ENCODE measurements around the gene HSDL1. TPM values are rescaled to one million over a fixed set of nuclear protein-coding genes. Genes with fewer than 3 reads are reported as not detected.

Gene HSDL1
- total RNA-seq, 2 donors from 2014 or later: 6.3 to 8.0 TPM

DNA sequence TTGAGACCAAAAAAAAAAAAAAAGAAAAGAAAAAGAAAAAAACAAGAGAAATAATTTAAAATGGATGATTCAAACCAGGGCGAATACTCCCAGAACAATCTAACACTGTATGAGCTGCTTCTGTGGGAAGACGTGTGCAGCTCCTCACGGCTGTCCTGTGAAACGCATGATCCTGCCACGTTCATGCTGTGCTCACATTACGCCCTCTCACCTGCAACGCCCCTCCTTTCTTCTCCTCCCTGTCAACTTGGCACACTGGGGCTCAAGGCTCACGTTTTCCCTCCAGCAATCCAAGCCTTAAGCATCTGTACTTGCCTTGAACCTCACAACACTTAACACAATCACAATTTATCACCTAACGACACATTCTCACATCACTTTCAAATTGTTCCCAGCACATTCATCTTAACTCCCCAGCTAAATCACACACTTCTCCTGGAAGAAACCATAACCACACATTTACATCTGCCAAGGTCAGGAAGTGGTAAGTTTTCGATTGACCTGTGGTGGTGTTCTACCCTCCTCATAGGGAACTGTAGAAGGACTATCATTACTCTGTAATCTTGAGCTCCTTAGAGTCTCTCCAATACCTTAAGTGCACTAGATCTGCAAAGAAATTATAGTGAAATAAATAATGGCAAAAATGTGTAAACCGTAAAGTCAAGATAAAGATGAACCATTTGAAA is 57.4 kb downstream of the HSDL1 start:
- Histone ChIP-seq H3K4me3 (no peak overlapping the region), H3K36me3 (replicated peaks in 1 of 2; ENCODE audit: insufficient read depth in 1 of 2, low read depth in 2 of 2) (peaks cover 2 to 27% of the 10 kb centered on the region in 2 donors), H3K9me3 (no peaks in the 10 kb centered on the region), H3K27me3 (no peaks in the 10 kb centered on the region), H3K4me1 (no peaks in the 10 kb centered on the region), H3K27ac (no peak overlapping the region)
- DNase-seq: no peak
- WGBS, 2 donors: 83 to 88% methylated on average over 11 of the region's 11 CpGs
- no peak for ATAC-seq
- intact Hi-C loops (cut with DNase I): loop anchor here (10.0 kb wide), 1 partner anchor 97 kb away; the partner anchor contains the start of gene TAF1C
- TF ChIP-seq POLR2A (IDR thresholded peaks at IDR 0.05): no peak
- TF ChIP-seq, protein P1, sequence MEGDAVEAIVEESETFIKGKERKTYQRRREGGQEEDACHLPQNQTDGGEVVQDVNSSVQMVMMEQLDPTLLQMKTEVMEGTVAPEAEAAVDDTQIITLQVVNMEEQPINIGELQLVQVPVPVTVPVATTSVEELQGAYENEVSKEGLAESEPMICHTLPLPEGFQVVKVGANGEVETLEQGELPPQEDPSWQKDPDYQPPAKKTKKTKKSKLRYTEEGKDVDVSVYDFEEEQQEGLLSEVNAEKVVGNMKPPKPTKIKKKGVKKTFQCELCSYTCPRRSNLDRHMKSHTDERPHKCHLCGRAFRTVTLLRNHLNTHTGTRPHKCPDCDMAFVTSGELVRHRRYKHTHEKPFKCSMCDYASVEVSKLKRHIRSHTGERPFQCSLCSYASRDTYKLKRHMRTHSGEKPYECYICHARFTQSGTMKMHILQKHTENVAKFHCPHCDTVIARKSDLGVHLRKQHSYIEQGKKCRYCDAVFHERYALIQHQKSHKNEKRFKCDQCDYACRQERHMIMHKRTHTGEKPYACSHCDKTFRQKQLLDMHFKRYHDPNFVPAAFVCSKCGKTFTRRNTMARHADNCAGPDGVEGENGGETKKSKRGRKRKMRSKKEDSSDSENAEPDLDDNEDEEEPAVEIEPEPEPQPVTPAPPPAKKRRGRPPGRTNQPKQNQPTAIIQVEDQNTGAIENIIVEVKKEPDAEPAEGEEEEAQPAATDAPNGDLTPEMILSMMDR (IDR thresholded peaks at IDR 0.05): no peak

- no peak for DNase-seq
- Histone ChIP-seq H3K27ac (no peak overlapping the region), H3K4me3 (no peak overlapping the region), H3K27me3 (no peaks in the 10 kb centered on the region), H3K9me3 (no peaks in the 10 kb centered on the region), H3K36me3 (replicated peaks in 1 of 2; ENCODE audit: insufficient read depth in 1 of 2, low read depth in 2 of 2) (peaks cover 0 to 30% of the 10 kb centered on the region in 2 donors), H3K4me1 (no peaks in the 10 kb centered on the region)
- TF ChIP-seq POLR2A (IDR thresholded peaks at IDR 0.05): no peak
- TF ChIP-seq, protein P1 (IDR thresholded peaks at IDR 0.05): no peak
- no peak for ATAC-seq
- 77 to 81% methylated on average over 11 to 12 of the region's 12 CpGs for WGBS, 2 donors
- intact Hi-C loops (cut with DNase I): loop anchor here (10.0 kb wide), 1 partner anchor 98 kb away; the partner anchor contains the start of gene TAF1C
Measured at GRCh38 chr16:84087001-84087400, 58.0 kb downstream of the HSDL1 start.

DNA sequence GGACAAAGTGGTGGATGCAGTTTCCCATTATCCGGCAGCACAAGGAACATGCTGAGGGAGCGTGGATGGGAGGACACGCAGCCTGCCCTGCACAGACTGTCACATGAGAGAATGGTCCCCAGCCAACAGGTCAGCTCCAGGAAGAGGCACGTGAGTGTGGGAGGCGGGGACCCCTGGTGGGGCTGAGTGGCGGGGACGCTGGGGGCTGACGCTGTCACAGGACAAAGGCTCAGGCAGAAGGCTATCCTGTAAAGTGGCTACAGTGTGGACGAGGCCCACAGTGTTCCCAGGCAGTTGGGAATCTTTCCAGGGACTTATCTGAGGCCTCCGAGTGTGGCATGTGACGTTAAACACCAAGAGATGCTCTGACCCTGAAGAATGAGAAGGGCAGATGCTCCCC is 58.6 kb downstream of the HSDL1 start:
- intact Hi-C loops (cut with DNase I): loop anchor here (10.0 kb wide), 1 partner anchor 98 kb away; the partner anchor contains the start of gene TAF1C
- no peak for ATAC-seq
- Histone ChIP-seq H3K4me3 (no peak overlapping the region), H3K36me3 (replicated peaks in 1 of 2; ENCODE audit: insufficient read depth in 1 of 2, low read depth in 2 of 2) (peaks cover 0 to 26% of the 10 kb centered on the region in 2 donors), H3K9me3 (no peaks in the 10 kb centered on the region), H3K27me3 (no peaks in the 10 kb centered on the region), H3K4me1 (no peaks in the 10 kb centered on the region), H3K27ac (no peak overlapping the region)
- DNase-seq: no peak
- 72 to 93% methylated on average over 4 to 11 of the region's 11 CpGs for WGBS, 2 donors
- TF ChIP-seq, protein P1 (IDR thresholded peaks at IDR 0.05): no peak
- no peak for TF ChIP-seq POLR2A (IDR thresholded peaks at IDR 0.05)

DNA sequence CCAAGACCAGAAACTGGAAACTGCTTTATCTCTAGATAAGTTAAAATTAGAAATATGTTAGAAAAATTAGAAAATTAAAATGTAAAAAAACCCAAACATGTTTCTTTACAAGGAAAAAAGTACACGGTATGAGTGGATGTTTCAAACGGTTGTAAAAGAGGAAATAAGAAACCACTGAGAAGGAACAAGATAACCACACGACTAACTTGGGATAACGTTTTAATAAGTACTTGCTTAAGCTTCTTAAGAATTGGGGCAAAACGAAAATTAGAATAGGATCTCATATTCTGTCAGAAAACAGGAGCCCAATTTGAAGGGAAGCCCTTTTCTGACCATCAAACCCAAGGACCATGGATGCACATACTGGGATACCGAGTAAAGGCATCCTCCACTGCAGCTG is 59.2 kb downstream of the HSDL1 start:
- no peak for TF ChIP-seq POLR2A (IDR thresholded peaks at IDR 0.05)
- TF ChIP-seq, protein P1 (IDR thresholded peaks at IDR 0.05): no peak
- intact Hi-C loops (cut with DNase I): loop anchor here (10.0 kb wide), 1 partner anchor 99 kb away; the partner anchor contains the start of gene TAF1C
- Histone ChIP-seq H3K27ac (no peak overlapping the region), H3K4me3 (no peak overlapping the region), H3K4me1 (no peaks in the 10 kb centered on the region), H3K9me3 (no peaks in the 10 kb centered on the region), H3K27me3 (no peaks in the 10 kb centered on the region), H3K36me3 (replicated peaks in 1 of 2; ENCODE audit: insufficient read depth in 1 of 2, low read depth in 2 of 2) (peaks cover 0 to 28% of the 10 kb centered on the region in 2 donors)
- DNase-seq (no peak), ATAC-seq (no peak)
- WGBS, 2 donors: 54 to 56% methylated on average over 6 of the region's 6 CpGs

All from body of pancreas (tissue), 4 donors.